GM18520 (cell line): ENCODE measurements around the gene XKR3.
"Not testable (repeated sequence)": the region's sequence is repeated elsewhere in the genome, so short reads cannot be mapped to it uniquely, and the experiment has no call there.

Experiments used
- ATAC-seq: cut with Tn5 transposase; IDR thresholded peaks from one replicate; pipeline ENCODE4 v1.9.1; 2021; ENCODE audit not compliant: unreplicated experiment

XKR3 gene

GRCh38 chr22:16824716-16825687, at the start of gene XKR3:
Gene XKR3 (minus strand): TSS chr22:16825411. CDS start chr22:16808073, 17,338 bp downstream.
- ATAC-seq, result no peak

DNA sequence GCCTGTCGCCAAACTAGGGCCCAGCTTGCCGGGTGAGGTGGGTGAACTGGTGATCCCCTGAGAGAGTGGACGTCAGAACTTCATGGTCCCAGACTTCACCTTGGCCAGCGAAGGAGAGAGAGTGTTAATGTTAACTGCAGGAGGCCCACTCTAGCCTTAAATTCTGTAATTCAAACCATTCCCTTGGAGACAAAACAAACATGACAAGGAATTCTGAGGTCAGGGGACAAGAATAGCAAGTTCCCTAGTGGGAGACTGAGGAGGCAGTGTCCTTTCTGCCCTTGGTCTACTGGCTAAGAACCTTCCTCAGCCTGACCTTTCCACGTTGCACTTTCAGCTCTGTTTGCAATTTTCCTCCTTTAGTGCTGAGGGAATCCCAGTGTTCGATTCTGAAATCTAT, 44.4 kb upstream of the XKR3 start:
- ATAC-seq, result not testable (repeated sequence)

- no peak for ATAC-seq
Observed at GRCh38 chr22:16866167-16866566, 41.0 kb upstream of the XKR3 start.

- not testable (repeated sequence) for ATAC-seq
Observed at GRCh38 chr22:16856851-16857250, 31.6 kb upstream of the XKR3 start.

DNA sequence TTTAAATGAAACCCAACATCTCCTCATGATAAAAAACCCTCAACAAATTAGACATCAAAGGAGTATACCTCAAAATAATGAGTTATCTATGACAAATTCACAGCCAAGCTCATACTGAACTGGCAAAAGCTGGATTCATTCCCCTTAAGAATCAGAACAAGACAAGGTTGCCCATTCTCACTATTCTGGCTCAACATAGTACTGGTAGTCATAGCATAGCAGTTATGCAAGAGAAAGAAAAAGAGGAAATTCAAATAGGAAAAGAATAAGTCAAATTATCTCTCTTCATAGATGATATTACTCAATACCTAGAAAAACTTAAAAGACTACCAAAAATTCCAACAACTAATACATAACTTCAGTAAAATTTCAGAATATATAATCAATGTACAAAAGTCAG, 29.4 kb upstream of the XKR3 start:
- no peak for ATAC-seq

DNA sequence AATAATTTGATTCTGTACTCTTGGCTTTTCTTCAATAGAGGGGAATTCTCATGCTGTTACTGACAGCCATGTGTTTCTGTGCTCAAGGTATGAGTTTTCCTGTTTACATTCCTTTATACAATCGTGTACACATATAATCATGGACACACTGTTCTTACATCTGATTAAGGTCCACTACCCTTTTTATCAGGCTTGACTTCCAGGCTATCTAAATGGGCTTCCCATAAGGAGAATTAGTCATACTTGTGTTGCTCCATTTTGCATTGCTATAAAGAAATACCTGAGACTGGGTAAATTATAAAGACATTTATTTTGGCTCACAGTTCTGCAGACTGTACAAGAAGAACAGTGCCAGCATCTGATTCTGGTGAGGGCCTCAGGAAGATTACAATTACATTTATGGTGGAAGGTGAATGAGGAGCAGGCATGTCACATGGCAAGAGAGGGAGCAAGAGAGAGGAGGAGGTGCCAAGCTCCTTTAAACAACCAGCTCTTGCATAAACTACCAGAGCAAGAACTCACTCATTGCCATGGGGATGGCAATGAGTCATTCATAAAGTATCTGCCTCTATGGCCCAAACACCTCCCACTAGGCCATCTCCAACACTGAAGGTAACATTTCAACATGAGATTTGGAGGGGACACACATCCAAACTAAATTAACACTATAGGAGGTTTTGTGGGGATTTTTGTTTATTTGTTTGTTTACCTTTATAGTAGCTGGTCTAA, 26.2 kb upstream of the XKR3 start:
- not testable (repeated sequence) for ATAC-seq

GRCh38 chr22:16847271-16847670, 22.1 kb upstream of the XKR3 start:
- no peak for ATAC-seq

DNA sequence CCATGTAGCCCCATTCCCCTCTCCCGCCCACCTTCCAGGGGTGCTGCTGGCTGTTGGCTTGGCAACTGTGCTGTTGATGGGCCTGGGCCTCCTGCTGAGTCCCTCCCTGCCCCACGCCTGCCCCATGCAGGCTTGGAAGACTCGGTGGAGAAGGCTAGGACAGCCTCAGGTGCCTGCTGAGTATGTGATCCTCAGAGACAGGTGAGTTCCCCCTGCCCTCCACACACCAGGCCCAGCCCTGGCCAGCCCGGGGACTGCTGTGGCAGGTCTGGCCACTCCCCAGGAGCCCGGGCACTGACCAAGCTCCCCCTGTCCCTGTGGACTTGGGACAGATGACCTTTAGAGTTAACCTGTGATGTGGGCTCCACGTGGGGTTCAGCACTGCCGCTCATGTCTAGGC, 20.7 kb upstream of the XKR3 start:
- no peak for ATAC-seq

GRCh38 chr22:16845465-16845864, 20.3 kb upstream of the XKR3 start:
- no peak for ATAC-seq

- ATAC-seq, result no peak
Observed at GRCh38 chr22:16844529-16844928, 19.3 kb upstream of the XKR3 start.

- ATAC-seq, result no peak
Observed at GRCh38 chr22:16838073-16838472, 12.9 kb upstream of the XKR3 start.

GRCh38 chr22:16834971-16835370, 9.8 kb upstream of the XKR3 start:
- no peak for ATAC-seq

DNA sequence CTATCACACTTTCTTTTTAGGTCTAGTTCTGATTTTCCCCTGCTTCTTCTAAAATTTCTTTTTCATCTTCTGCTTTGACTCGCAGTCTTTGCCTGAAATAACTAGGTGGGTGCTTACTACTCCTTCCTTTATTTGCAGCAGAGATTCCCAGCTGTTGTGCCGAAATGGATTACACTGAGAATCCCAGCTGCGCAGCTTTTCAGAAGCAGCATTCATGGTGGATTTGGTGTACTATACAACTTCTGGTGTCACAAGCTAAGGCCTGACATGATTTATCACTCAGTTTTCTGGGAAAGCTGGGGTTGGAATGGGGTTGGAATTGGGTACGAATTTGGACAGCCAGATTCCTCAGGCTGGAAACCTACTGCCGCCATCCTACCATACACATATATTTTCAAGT, 6.0 kb upstream of the XKR3 start:
- no peak for ATAC-seq

- ATAC-seq, result no peak
Observed at GRCh38 chr22:16829985-16830384, 4.8 kb upstream of the XKR3 start.

GRCh38 chr22:16828876-16829275, 3.7 kb upstream of the XKR3 start:
- ATAC-seq, result no peak

DNA sequence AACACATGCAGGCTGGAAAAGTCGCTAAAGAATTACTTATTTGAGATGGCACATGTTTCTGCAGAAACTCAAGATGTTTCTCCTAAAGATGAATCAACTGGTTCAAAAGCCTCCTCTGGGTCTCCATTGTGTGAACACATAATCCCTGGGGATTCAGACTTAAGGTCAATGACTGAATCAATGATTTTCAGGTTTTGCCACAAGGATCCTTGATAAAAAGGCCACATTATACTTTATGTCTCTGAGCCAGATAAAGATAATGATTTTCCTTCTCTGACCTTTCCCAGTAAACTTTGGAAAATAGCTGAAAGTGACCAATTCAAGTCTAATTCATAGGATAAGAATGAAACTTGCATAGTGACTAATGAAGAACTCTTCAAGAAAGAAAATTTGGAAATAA, 2.3 kb upstream of the XKR3 start:
- ATAC-seq, result no peak

- ATAC-seq, result no peak
Observed at GRCh38 chr22:16819249-16819648, 6.0 kb downstream of the XKR3 start.

- no peak for ATAC-seq
Observed at GRCh38 chr22:16818538-16818937, 6.7 kb downstream of the XKR3 start.

DNA sequence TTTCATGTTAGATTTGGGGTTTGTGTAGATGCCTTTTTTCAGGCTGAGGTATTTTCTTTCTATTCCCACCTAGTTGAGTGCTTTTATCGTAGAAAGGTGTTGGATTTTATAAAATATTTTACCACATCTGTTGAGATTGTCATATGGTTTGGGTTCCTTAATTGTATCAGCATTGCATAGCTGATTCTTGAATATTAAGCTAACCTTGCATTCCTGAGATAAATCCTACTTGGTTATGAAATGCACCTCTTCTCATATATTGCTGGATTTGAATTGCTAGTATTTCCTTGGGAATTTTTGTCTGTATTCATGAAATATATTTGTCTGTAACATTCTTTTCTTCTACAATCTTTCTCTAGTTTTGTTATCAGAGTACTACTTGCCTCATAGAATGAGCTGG, 10.1 kb downstream of the XKR3 start:
- ATAC-seq, result no peak

- ATAC-seq, result no peak
Observed at GRCh38 chr22:16810188-16810802, 14.9 kb downstream of the XKR3 start.

DNA sequence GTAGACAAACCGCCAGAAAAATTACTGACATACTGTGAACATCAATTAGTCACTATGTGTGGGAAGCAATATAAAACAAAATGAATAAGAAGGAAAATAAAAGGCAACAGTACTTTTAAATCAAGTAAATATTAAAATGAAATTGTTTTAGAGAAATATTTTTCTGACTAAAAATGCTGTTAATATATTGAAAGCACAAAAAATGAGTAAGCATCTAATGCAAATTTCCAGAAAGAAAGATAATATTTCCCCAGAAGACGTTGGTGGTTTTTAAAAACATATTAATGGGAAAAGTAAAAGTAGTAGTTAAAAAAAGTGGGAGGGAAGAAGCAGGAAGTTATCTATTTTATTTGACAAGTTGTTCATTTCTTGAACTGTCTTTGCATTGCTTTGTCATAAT, 16.5 kb downstream of the XKR3 start:
- ATAC-seq, result no peak

GRCh38 chr22:16807109-16807508, 18.1 kb downstream of the XKR3 start:
- no peak for ATAC-seq
